BLaER1 treated with 17β-estradiol and CSF1 and Interleukin-3, amounts not matched to agents 10 nM and 100 nM (cell line): ENCODE results near the gene TNS1.

ENCODE experiments used
- H3K27ac ChIP-seq, 11 experiments: shearing (Covaris generic); formaldehyde crosslinking; 2 replicates each; pipeline ENCODE4 v1.8.1; 2022
- H3K27me3 ChIP-seq, 11 experiments: shearing (Covaris generic); formaldehyde crosslinking; 2 replicates each; pipeline ENCODE4 v1.8.1; 2022
- H3K36me3 ChIP-seq, 11 experiments: shearing (Covaris generic); formaldehyde crosslinking; 2 replicates each; pipeline ENCODE4 v1.8.1; 2022
- H3K4me1 ChIP-seq, 10 experiments: shearing (Covaris generic); formaldehyde crosslinking; 2 replicates each; pipeline ENCODE4 v1.8.1; 2022
- H3K4me2 ChIP-seq, 11 experiments: shearing (Covaris generic); formaldehyde crosslinking; 2 replicates each; pipeline ENCODE4 v1.8.1; 2022
- H3K4me3 ChIP-seq, 10 experiments: shearing (Covaris generic); formaldehyde crosslinking; 2 replicates each; pipeline ENCODE4 v1.8.1; 2022
- H3K9ac ChIP-seq, 11 experiments: shearing (Covaris generic); formaldehyde crosslinking; 2 replicates each; pipeline ENCODE4 v1.8.1; 2022
- H3K9me3 ChIP-seq, 11 experiments: shearing (Covaris generic); formaldehyde crosslinking; replicated peaks in 1 of 11; 2 replicates each; pipeline ENCODE4 v1.8.1; 2022
- H4K20me1 ChIP-seq, 11 experiments: shearing (Covaris generic); formaldehyde crosslinking; 2 replicates each; pipeline ENCODE4 v1.8.1; 2022
- Cebpa-rat ChIP-seq, 11 experiments: shearing (Covaris generic); IDR thresholded peaks; 2 replicates each; pipeline ENCODE4 v1.8.1; 2022

TNS1 gene

GRCh38 chr2:217853301-217853881 lies 149.4 kb downstream of the TNS1 start:
- peaks cover 25 to 41% (median 33%) of the 10 kb centered on the region in 10 experiments for H3K4me1 ChIP-seq
- no peaks in the 10 kb centered on the region; a peak in 1 of 22 replicates for H3K9me3 ChIP-seq
- no peak overlapping the region for H3K27ac ChIP-seq
- no peak overlapping the region for H3K4me2 ChIP-seq
- H3K4me3 ChIP-seq, result no peak overlapping the region
- H3K27me3 ChIP-seq, result peaks cover 0 to 80% (median 0%) of the 10 kb centered on the region in 11 experiments; a peak in 8 of 22 replicates
- H3K9ac ChIP-seq, result no peak overlapping the region
- H4K20me1 ChIP-seq, result peaks cover 0 to 100% (median 9%) of the 10 kb centered on the region in 11 experiments; a peak in 13 of 22 replicates
- no peak for TF ChIP-seq Cebpa-rat (IDR thresholded peaks at IDR 0.05)
- H3K36me3 ChIP-seq, result peaks cover 6 to 49% (median 29%) of the 10 kb centered on the region in 11 experiments; a peak in 18 of 22 replicates

DNA sequence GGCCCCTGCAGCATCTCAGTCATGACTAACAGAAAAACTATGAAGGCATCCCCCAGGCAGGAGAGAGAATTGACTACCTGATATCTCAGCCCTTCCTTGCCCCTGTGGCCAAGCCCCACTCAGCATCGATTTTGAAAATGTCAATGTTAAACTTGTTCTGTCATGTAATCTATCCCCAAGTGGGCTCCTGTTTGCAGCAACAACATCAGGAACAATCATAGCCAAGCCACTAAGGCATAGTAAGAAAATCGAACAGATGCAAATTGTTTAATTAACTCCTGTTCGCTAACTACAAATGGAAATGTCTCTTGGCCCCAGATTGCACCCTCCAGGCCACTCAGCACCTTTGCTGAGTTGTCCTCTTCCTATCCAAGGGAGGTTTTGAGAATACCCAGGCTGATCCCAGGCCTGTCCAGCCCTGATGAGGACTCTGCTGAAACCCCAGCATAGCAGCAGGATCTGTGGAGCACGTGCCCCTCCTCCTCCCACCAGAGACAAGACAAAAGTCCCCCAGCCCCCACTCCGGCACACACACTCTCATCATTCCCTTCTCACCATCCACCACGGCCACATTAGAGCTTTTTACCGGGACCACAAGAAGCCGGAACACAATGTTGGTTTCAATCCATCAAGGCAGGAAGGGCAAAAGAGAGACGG lies 150.1 kb downstream of the TNS1 start:
- no peak overlapping the region for H3K9ac ChIP-seq

GRCh38 chr2:217851191-217852020 lies 151.4 kb downstream of the TNS1 start:
- no peak overlapping the region for H3K4me3 ChIP-seq
- peak overlapping the region in 8 of 11 experiments; percentile 18 to 67 (median 34); a peak in 10 of 22 replicates for H3K27ac ChIP-seq
- peaks cover 21 to 53% (median 36%) of the 10 kb centered on the region in 10 experiments for H3K4me1 ChIP-seq
- peaks cover 0 to 8% (median 0%) of the 10 kb centered on the region in 11 experiments; a peak in 5 of 22 replicates for H3K9me3 ChIP-seq
- peaks cover 0 to 100% (median 5%) of the 10 kb centered on the region in 11 experiments; a peak in 11 of 22 replicates for H4K20me1 ChIP-seq
- H3K9ac ChIP-seq, result peak overlapping the region in 1 of 11 experiments; percentile 38; a peak in 2 of 22 replicates
- 0 out of 22 replicates have a peak, but pooled peaks of 1 of the 11 experiments have one; percentile 33 for TF ChIP-seq Cebpa-rat (IDR thresholded peaks at IDR 0.05)
- peaks cover 0 to 70% (median 0%) of the 10 kb centered on the region in 11 experiments; a peak in 8 of 22 replicates for H3K27me3 ChIP-seq
- H3K36me3 ChIP-seq, result peaks cover 13 to 61% (median 43%) of the 10 kb centered on the region in 11 experiments; a peak in 21 of 22 replicates
- H3K4me2 ChIP-seq, result peak overlapping the region; percentile 52 to 91 (median 74)

More for the DNA sequence above, 150.1 kb downstream of the TNS1 start:
- H3K9me3 ChIP-seq, result no peaks in the 10 kb centered on the region; a peak in 2 of 22 replicates
- TF ChIP-seq Cebpa-rat (IDR thresholded peaks at IDR 0.05), result no peak
- H3K27me3 ChIP-seq, result peaks cover 0 to 79% (median 0%) of the 10 kb centered on the region in 11 experiments; a peak in 8 of 22 replicates
- no peak overlapping the region for H3K27ac ChIP-seq
- H3K4me3 ChIP-seq, result no peak overlapping the region
- peaks cover 13 to 56% (median 36%) of the 10 kb centered on the region in 11 experiments; a peak in 21 of 22 replicates for H3K36me3 ChIP-seq
- peaks cover 19 to 41% (median 28%) of the 10 kb centered on the region in 10 experiments for H3K4me1 ChIP-seq
- H4K20me1 ChIP-seq, result peaks cover 0 to 100% (median 5%) of the 10 kb centered on the region in 11 experiments; a peak in 12 of 22 replicates
- peak overlapping the region in 1 of 11 experiments; percentile 84; a peak in 3 of 22 replicates for H3K4me2 ChIP-seq

DNA sequence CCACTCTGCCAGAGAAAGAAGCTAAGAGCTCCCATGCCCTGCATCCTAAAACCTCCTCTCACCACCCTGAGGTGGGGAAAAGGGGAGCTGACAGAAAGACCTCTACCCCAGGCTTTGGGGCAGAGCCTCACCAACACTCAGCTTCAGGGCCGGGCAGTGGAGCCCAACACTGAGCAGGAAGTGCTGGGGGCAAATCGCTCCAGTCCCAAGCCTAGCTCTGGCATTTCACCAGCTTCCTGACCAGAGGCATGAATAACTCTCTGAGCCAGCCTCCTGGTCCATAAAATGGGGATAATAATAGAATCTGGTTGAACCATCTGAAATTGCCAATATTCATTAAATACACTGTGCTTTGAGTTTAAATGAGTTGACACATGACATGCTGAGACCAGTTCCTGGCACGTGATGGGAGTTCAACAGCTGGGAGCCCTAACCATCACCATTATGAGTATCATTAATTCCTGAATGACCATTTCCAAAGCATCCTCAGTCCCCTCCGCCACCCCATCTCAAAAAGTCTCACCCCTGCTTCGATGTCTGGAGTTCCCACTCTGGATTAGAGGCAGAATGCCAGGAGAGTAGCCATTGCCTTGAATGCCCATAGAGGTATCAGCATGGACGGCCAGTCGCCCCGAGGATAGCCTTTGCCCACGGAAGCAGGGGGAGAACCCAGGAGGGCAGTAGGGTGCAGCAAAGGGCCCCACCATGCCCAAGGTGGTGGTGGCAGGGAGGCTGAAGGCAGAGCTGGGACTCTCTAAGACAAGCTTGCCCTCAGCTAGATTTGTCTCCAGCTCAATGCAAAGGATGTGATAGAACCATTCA lies 153.4 kb downstream of the TNS1 start:
- H3K9ac ChIP-seq, result no peak overlapping the region
- no peak for TF ChIP-seq Cebpa-rat (IDR thresholded peaks at IDR 0.05)
- peaks cover 11 to 27% (median 18%) of the 10 kb centered on the region in 11 experiments for H3K9me3 ChIP-seq
- H3K4me1 ChIP-seq, result peaks cover 21 to 64% (median 47%) of the 10 kb centered on the region in 10 experiments
- peaks cover 0 to 50% (median 0%) of the 10 kb centered on the region in 11 experiments; a peak in 8 of 22 replicates for H3K27me3 ChIP-seq
- H3K4me2 ChIP-seq, result peak overlapping the region in 7 of 11 experiments; percentile 67 to 91 (median 82); a peak in 10 of 22 replicates
- peaks cover 24 to 62% (median 49%) of the 10 kb centered on the region in 11 experiments for H3K36me3 ChIP-seq
- H3K27ac ChIP-seq, result no peak overlapping the region
- H4K20me1 ChIP-seq, result peaks cover 0 to 97% (median 5%) of the 10 kb centered on the region in 11 experiments; a peak in 11 of 22 replicates
- no peak overlapping the region for H3K4me3 ChIP-seq

DNA sequence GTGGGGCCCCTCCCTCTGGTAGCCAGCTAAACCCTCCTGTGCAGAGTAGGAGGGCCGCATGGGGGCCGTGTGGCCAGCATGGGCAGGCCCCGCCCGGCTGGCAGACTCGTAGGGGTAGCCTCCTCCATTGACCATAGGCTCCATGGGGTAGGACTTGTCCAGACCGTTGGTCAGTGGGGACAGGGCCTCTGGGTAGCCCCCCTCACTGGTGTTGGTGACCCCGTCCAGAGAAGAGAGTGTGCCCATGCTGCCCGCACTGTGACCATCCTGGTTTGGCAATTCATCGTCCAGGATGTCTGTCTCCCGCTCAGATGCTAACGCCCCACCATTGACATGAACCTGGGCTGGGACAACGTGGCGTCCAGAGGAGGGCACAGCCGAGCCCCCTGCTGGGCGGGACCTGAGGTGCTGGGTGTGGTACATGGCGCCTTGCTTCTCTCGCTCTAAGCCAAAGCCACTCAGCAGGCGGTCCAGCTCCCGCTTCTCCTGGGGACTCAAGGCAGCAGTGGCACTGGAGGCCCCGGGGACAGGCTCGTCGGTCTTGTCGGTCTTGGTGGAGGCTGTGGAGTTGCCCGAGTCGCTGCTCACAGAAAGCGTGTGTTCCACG lies 154.3 kb downstream of the TNS1 start:
- Histone ChIP-seq H4K20me1 (peaks cover 0 to 97% (median 5%) of the 10 kb centered on the region in 11 experiments; a peak in 10 of 22 replicates), H3K27ac (no peak overlapping the region), H3K9me3 (peaks cover 18 to 31% (median 23%) of the 10 kb centered on the region in 11 experiments), H3K36me3 (peaks cover 25 to 69% (median 52%) of the 10 kb centered on the region in 11 experiments), H3K4me3 (no peak overlapping the region), H3K4me1 (peaks cover 21 to 64% (median 47%) of the 10 kb centered on the region in 10 experiments), H3K27me3 (peaks cover 0 to 42% (median 0%) of the 10 kb centered on the region in 11 experiments; a peak in 8 of 22 replicates), H3K4me2 (0 out of 22 replicates have a peak overlapping the region, but pooled peaks of 1 of the 11 experiments have one; percentile 91), H3K9ac (no peak overlapping the region)
- TF ChIP-seq Cebpa-rat (IDR thresholded peaks at IDR 0.05), result no peak

GRCh38 chr2:217847552-217848350 lies 155.0 kb downstream of the TNS1 start:
- Histone ChIP-seq H3K4me1 (peaks cover 21 to 64% (median 47%) of the 10 kb centered on the region in 10 experiments), H4K20me1 (peaks cover 0 to 97% (median 5%) of the 10 kb centered on the region in 11 experiments; a peak in 10 of 22 replicates)
- TF ChIP-seq Cebpa-rat (IDR thresholded peaks at IDR 0.05), result no peak

More at GRCh38 chr2:217847552-217848350, 155.0 kb downstream of the TNS1 start:
- H3K36me3 ChIP-seq, result peaks cover 25 to 69% (median 52%) of the 10 kb centered on the region in 11 experiments
- H3K27me3 ChIP-seq, result peaks cover 0 to 42% (median 0%) of the 10 kb centered on the region in 11 experiments; a peak in 8 of 22 replicates
- H3K9ac ChIP-seq, result no peak overlapping the region
- H3K4me3 ChIP-seq, result no peak overlapping the region
- peaks cover 18 to 31% (median 23%) of the 10 kb centered on the region in 11 experiments for H3K9me3 ChIP-seq
- peak overlapping the region in 4 of 11 experiments; percentile 67 to 81 (median 76); a peak in 4 of 22 replicates for H3K4me2 ChIP-seq
- peak overlapping the region in 2 of 11 experiments; percentile 65 to 71; a peak in 3 of 22 replicates for H3K27ac ChIP-seq
